HG02642 (cell line): ENCODE results near the gene NTRK2.
A peak's percentile ranks its signal among the peaks of the same experiment; 100 is the strongest.

Experiments
- ATAC-seq: cut with Tn5 transposase; IDR thresholded peaks from one replicate; pipeline ENCODE4 v1.9.1; 2021; ENCODE audit warnings: mild to moderate bottlenecking; ENCODE audit not compliant: unreplicated experiment, poor library complexity

The NTRK2 gene

GRCh38 chr9:84953252-84953773 is 283.8 kb downstream of the NTRK2 start:
- no peak for ATAC-seq

GRCh38 chr9:84953797-84954705 is 284.5 kb downstream of the NTRK2 start:
- peak; percentile 94 for ATAC-seq

- no peak for ATAC-seq
Observed at GRCh38 chr9:84955155-84955554, 285.6 kb downstream of the NTRK2 start.

GRCh38 chr9:84955971-84956370 is 286.4 kb downstream of the NTRK2 start:
- ATAC-seq: no peak

GRCh38 chr9:84959339-84959738 is 289.8 kb downstream of the NTRK2 start:
- ATAC-seq: no peak

GRCh38 chr9:84966876-84967830 is 297.6 kb downstream of the NTRK2 start:
- no peak for ATAC-seq

GRCh38 chr9:84969084-84969483 is 299.6 kb downstream of the NTRK2 start:
- ATAC-seq: no peak

GRCh38 chr9:84969736-84970135 is 300.2 kb downstream of the NTRK2 start:
- ATAC-seq: no peak

GRCh38 chr9:84970432-84970831 is 300.9 kb downstream of the NTRK2 start:
- no peak for ATAC-seq

- ATAC-seq: no peak
Observed at GRCh38 chr9:84971571-84971970, 302.0 kb downstream of the NTRK2 start.

GRCh38 chr9:84974258-84974657 is 304.7 kb downstream of the NTRK2 start:
- ATAC-seq: no peak

GRCh38 chr9:84974855-84975254 is 305.3 kb downstream of the NTRK2 start:
- ATAC-seq: no peak

- ATAC-seq: no peak
Observed at GRCh38 chr9:84975926-84976325, 306.4 kb downstream of the NTRK2 start.

- no peak for ATAC-seq
Observed at GRCh38 chr9:84978661-84979060, 309.1 kb downstream of the NTRK2 start.

- ATAC-seq: no peak
Observed at GRCh38 chr9:84983749-84984148, 314.2 kb downstream of the NTRK2 start.

- no peak for ATAC-seq
Observed at GRCh38 chr9:84988621-84989020, 319.1 kb downstream of the NTRK2 start.

- no peak for ATAC-seq
Observed at GRCh38 chr9:84990416-84990815, 320.9 kb downstream of the NTRK2 start.

GRCh38 chr9:84990850-84991513 is 321.5 kb downstream of the NTRK2 start:
- ATAC-seq: no peak

- no peak for ATAC-seq
Observed at GRCh38 chr9:84991514-84991870, 322.0 kb downstream of the NTRK2 start.

GRCh38 chr9:84992381-84992780 is 322.9 kb downstream of the NTRK2 start:
- no peak for ATAC-seq
